VCaP (cell line): ENCODE measurements around the gene CHERP.
"Not testable (repeated sequence)": the region's sequence is repeated elsewhere in the genome, so short reads cannot be mapped to it uniquely, and the experiment has no call there.

Experiments used
- H3K27ac ChIP-seq: fragments of 450-650 bp; 2 replicates; pipeline ENCODE4 v1.5.1; 2017
- CTCF ChIP-seq: fragments of 450-650 bp; conservative IDR thresholded peaks from 2 replicates; pipeline ENCODE4 v1.5.1; 2017; ENCODE audit warnings: mild to moderate bottlenecking, moderate library complexity

CHERP gene

GRCh38 chr19:16566702-16567101 is 24.5 kb upstream of the CHERP start:
- H3K27ac ChIP-seq, result peak overlapping the region; percentile 100
- TF ChIP-seq CTCF, result no peak

GRCh38 chr19:16566161-16566560 is 23.9 kb upstream of the CHERP start:
- TF ChIP-seq CTCF, result no peak
- peak overlapping the region; percentile 100 for H3K27ac ChIP-seq

- TF ChIP-seq CTCF, result peak; percentile 28; the same call in 1 of the 2 replicates
- peak overlapping the region; percentile 100 for H3K27ac ChIP-seq
Observed at GRCh38 chr19:16564842-16565241, 22.6 kb upstream of the CHERP start.

- H3K27ac ChIP-seq, result peak overlapping the region; percentile 100
- TF ChIP-seq CTCF, result no peak
Observed at GRCh38 chr19:16562608-16563025, 20.4 kb upstream of the CHERP start.

GRCh38 chr19:16561382-16561781 is 19.1 kb upstream of the CHERP start:
- no peak for TF ChIP-seq CTCF
- peak overlapping the region; percentile 100; the same call in 1 of the 2 replicates for H3K27ac ChIP-seq

- TF ChIP-seq CTCF, result no peak
- no peak overlapping the region for H3K27ac ChIP-seq
Observed at GRCh38 chr19:16559780-16560276, 17.6 kb upstream of the CHERP start.

GRCh38 chr19:16554776-16555175 is 12.5 kb upstream of the CHERP start:
- H3K27ac ChIP-seq, result no peak overlapping the region
- no peak for TF ChIP-seq CTCF

- not testable (repeated sequence) for H3K27ac ChIP-seq
Observed at GRCh38 chr19:16551902-16552301, 9.7 kb upstream of the CHERP start.
